GM12878 (cell line): ENCODE data around the gene ANKMY1.

Experiments used
- EP300 ChIP-seq, 2 experiments: fragments of 150-350 bp in 1 of 2; IDR thresholded peaks; 2 replicates each; pipeline ENCODE4 v1.6.1; 2011 to 2012; ENCODE audit warnings: low read depth in 2 of 2, low read length in 2 of 2, borderline replicate concordance in 1 of 2, improper control_type of control experiment in 1 of 2, inconsistent platforms in 1 of 2; ENCODE audit not compliant: control insufficient read depth in 1 of 2
- MEF2A ChIP-seq: IDR thresholded peaks from 2 replicates; pipeline ENCODE4 v1.6.1; 2011; ENCODE audit warnings: low read depth, mild to moderate bottlenecking, low read length, moderate library complexity; ENCODE audit not compliant: insufficient read depth
- TF ChIP-seq, protein P1 (sequence below), 3 experiments: IDR thresholded peaks in 2 of 3; conservative IDR thresholded peaks in 1 of 3; 2 replicates each; pipeline ENCODE4 v1.5.1; 2011; ENCODE audit warnings: low read depth in 3 of 3, low read length in 3 of 3, mild to moderate bottlenecking in 3 of 3, control low read depth in 2 of 3, moderate library complexity in 2 of 3, inconsistent platforms in 1 of 3, mixed read lengths in 1 of 3; ENCODE audit not compliant: control insufficient read depth in 2 of 3, insufficient read depth in 1 of 3; ENCODE audit errors: extremely low read depth in 1 of 3

DNA sequence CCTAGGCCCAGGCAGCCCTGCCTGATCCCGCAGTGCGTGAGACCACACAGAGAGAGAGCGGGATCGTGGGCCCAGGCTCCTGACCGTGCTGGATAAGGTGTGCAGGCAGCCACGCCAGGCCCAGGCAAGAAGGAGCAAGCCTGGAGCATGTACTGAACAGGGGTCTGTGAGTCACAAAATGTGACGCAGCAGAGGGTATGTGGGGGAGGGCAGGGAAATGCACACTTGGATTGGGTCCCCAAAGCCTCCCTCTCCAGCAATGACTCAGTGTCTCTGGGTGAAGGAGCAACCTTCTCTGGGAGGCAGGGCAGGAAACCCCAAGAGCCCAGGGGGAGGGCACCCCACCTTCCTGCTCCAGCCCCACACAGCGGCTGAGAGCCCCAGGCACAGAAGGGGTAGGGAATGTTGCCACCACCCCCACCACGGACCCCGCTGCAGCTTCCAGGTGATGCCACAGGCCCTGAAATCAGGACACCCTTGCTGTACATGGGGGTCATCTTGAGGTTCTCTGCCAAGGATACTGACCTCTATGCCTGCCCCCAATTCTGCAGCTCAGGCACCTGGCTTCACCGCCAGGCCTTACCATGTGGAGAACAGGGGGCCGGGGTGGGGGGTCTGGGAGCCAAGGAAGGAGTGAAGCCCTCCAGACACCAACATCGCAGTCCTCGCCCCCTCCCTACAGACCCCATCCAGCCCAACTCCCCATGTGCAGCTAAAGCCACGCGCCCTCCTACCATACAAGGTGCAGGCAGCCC lies 123.6 kb downstream of the ANKMY1 start:
- TF ChIP-seq EP300 (IDR thresholded peaks at IDR 0.05; ENCODE audit: borderline replicate concordance in 1 of 2, control insufficient read depth in 1 of 2, low read depth in 2 of 2, low read length in 2 of 2) (no peak), MEF2A (no peak)
- TF ChIP-seq, protein P1, sequence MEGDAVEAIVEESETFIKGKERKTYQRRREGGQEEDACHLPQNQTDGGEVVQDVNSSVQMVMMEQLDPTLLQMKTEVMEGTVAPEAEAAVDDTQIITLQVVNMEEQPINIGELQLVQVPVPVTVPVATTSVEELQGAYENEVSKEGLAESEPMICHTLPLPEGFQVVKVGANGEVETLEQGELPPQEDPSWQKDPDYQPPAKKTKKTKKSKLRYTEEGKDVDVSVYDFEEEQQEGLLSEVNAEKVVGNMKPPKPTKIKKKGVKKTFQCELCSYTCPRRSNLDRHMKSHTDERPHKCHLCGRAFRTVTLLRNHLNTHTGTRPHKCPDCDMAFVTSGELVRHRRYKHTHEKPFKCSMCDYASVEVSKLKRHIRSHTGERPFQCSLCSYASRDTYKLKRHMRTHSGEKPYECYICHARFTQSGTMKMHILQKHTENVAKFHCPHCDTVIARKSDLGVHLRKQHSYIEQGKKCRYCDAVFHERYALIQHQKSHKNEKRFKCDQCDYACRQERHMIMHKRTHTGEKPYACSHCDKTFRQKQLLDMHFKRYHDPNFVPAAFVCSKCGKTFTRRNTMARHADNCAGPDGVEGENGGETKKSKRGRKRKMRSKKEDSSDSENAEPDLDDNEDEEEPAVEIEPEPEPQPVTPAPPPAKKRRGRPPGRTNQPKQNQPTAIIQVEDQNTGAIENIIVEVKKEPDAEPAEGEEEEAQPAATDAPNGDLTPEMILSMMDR (IDR thresholded peaks at IDR 0.05 in 2 of 3, conservative IDR thresholded peaks at IDR 0.05 in 1 of 3; ENCODE audit: control insufficient read depth in 2 of 3, extremely low read depth in 1 of 3, insufficient read depth in 1 of 3, low read depth in 3 of 3, low read length in 3 of 3): no peak
